Upper lobe of left lung (tissue), 6 donors: ENCODE measurements around the gene TGM6. TPM values are rescaled to one million over a fixed set of nuclear protein-coding genes. Genes with fewer than 3 reads are reported as not detected.

Source experiments
- ATAC-seq, 2 donors: fragments of 200-7000 bp; cut with Tn5 transposase; one replicate each; pipeline ENCODE4 v1.9.1; 2022; ENCODE audit warnings: mild to moderate bottlenecking in 2 of 2, moderate library complexity in 2 of 2; ENCODE audit not compliant: low FRiP score in 2 of 2
- DNase-seq, 2 donors: peaks; one replicate each; pipeline ENCODE4 v3.0.0-alpha.2; 2019 to 2020
- H3K27ac ChIP-seq, 4 donors: fragments of 200-600 bp; sonication (generic); one replicate each; pipeline ENCODE4 v1.5.1; 2016 to 2019
- H3K27me3 ChIP-seq, 4 donors: fragments of 200-600 bp; sonication (generic); one replicate each; pipeline ENCODE4 v1.5.1; 2017 to 2019
- H3K36me3 ChIP-seq, 4 donors: fragments of 200-600 bp; sonication (generic); one replicate each; pipeline ENCODE4 v1.5.1; 2016 to 2019
- H3K4me1 ChIP-seq, 4 donors: fragments of 200-600 bp; sonication (generic); one replicate each; pipeline ENCODE4 v1.5.1; 2018 to 2019
- H3K4me3 ChIP-seq, 4 donors: fragments of 200-600 bp; sonication (generic); one replicate each; pipeline ENCODE4 v1.5.1; 2017 to 2019; ENCODE audit warnings: mild to moderate bottlenecking in 2 of 4, moderate library complexity in 1 of 4
- H3K9me3 ChIP-seq, 4 donors: fragments of 200-600 bp; sonication (generic); one replicate each; pipeline ENCODE4 v1.5.1; 2018 to 2019
- CTCF ChIP-seq, 6 experiments: fragments of 450-650 bp in 4 of 6; fragments of 200-600 bp in 2 of 6; sonication (generic) in 2 of 6; IDR thresholded peaks; one replicate each; pipeline ENCODE4 v1.5.1; 2016 to 2019; ENCODE audit warnings: antibody characterized with exemption in 6 of 6
- EP300 ChIP-seq, 4 donors: sonication (generic); formaldehyde crosslinking; IDR thresholded peaks; one replicate each; pipeline ENCODE4 v1.5.1; 2017; ENCODE audit warnings: antibody characterized with exemption in 4 of 4, control low read depth in 2 of 4
- POLR2A ChIP-seq, 4 donors: fragments of 450-650 bp; IDR thresholded peaks; one replicate each; pipeline ENCODE4 v1.5.1; 2016 to 2017; ENCODE audit warnings: antibody characterized with exemption in 4 of 4, mild to moderate bottlenecking in 2 of 4
- POLR2AphosphoS5 ChIP-seq, 2 donors: sonication (generic); formaldehyde crosslinking; IDR thresholded peaks; one replicate each; pipeline ENCODE4 v1.5.1; 2017; ENCODE audit warnings: antibody characterized with exemption in 2 of 2
- WGBS, 2 donors: methylation state at CpG; one replicate each; pipeline ENCODE4 v1.1.5; 2017 to 2018; 5-methylcytosine and 5-hydroxymethylcytosine counted together
- total RNA-seq, 6 donors: library from RNA; depleted of rRNA in 4 of 6; stranded (reverse); fragments of >200 nt in 4 of 6; gene quantifications; one replicate each; pipeline versions ENCODE4 v1.1.0 to v1.2.1, GENCODE V29; 2016 to 2021
- donor health status: DM: no; HTN: no; CAD: no; lungs with moderate emphysema.
- donor health status: DM: no; HTN: yes; CAD: no; lungs with severe emphysema.

Gene TGM6
- total RNA-seq, 6 donors from 2014 or later, result not detected

GRCh38 chr20:2470423-2471193 is 89.9 kb downstream of the TGM6 start, which contains the start of gene SNRPB:
Gene SNRPB, minus strand, starts transcription at chr20:2470789. Its CDS starts 99 bp downstream, at chr20:2470690.
- peak in 1 of 6 experiments; percentile 14 for TF ChIP-seq CTCF (IDR thresholded peaks at IDR 0.05)
- peak in 2 of 4 donors; percentile 29 to 68 for TF ChIP-seq EP300 (IDR thresholded peaks at IDR 0.05)
- TF ChIP-seq POLR2A (IDR thresholded peaks at IDR 0.05), result peak in 3 of 4 donors; percentile 83 to 97 (median 95)
- peak; percentile 94 to 98 for TF ChIP-seq POLR2AphosphoS5 (IDR thresholded peaks at IDR 0.05)
- ATAC-seq, result peak; percentile 98 to 99
- peak; percentile 93 to 98 for DNase-seq
- Histone ChIP-seq H3K4me3 (peak within 1 kb of the TSS; percentile 56 to 93 (median 76)), H3K9me3 (no peaks in the 10 kb centered on the region), H3K27ac (peak within 1 kb of the TSS; percentile 87 to 98 (median 92)), H3K27me3 (no peaks in the 10 kb centered on the region), H3K4me1 (peaks cover 13 to 34% (median 19%) of the 10 kb centered on the region in 4 donors), H3K36me3 (peaks cover 10 to 25% (median 20%) of the 10 kb centered on the region in 4 donors)
- 2% methylated on average over 25 to 40 of the region's 53 CpGs for WGBS, 2 donors

GRCh38 chr20:2473516-2473915 is 92.8 kb downstream of the TGM6 start:
- Histone ChIP-seq H3K9me3 (no peaks in the 10 kb centered on the region), H3K36me3 (no peaks in the 10 kb centered on the region), H3K27ac (no peak overlapping the region), H3K4me3 (no peak overlapping the region), H3K4me1 (peaks cover 9 to 20% (median 16%) of the 10 kb centered on the region in 4 donors), H3K27me3 (no peaks in the 10 kb centered on the region)
- DNase-seq (no peak), ATAC-seq (no peak)
- 59 to 63% methylated on average over 4 of the region's 4 CpGs for WGBS, 2 donors
- TF ChIP-seq EP300 (IDR thresholded peaks at IDR 0.05) (peak in 1 of 4 donors; percentile 26), POLR2A (IDR thresholded peaks at IDR 0.05) (no peak)

- Histone ChIP-seq H3K9me3 (no peaks in the 10 kb centered on the region), H3K36me3 (peaks cover 0 to 8% (median 4%) of the 10 kb centered on the region in 4 donors), H3K27me3 (no peaks in the 10 kb centered on the region), H3K4me3 (no peak overlapping the region), H3K27ac (no peak overlapping the region), H3K4me1 (peaks cover 0 to 3% (median 2%) of the 10 kb centered on the region in 4 donors)
- 96 to 97% methylated on average over 8 to 9 of the region's 9 CpGs for WGBS, 2 donors
- peak in 1 of 2 donors; percentile 40 for DNase-seq
- no peak for TF ChIP-seq POLR2AphosphoS5 (IDR thresholded peaks at IDR 0.05)
- TF ChIP-seq POLR2A (IDR thresholded peaks at IDR 0.05), result no peak
- TF ChIP-seq CTCF (IDR thresholded peaks at IDR 0.05), result no peak
- no peak for TF ChIP-seq EP300 (IDR thresholded peaks at IDR 0.05)
- no peak for ATAC-seq
Observed at GRCh38 chr20:2475850-2476741, 95.4 kb downstream of the TGM6 start.

- no peaks in the 10 kb centered on the region for H3K4me1 ChIP-seq
- no peak overlapping the region for H3K4me3 ChIP-seq
- ATAC-seq (no peak), DNase-seq (no peak)
- TF ChIP-seq POLR2A (IDR thresholded peaks at IDR 0.05) (no peak), EP300 (IDR thresholded peaks at IDR 0.05) (no peak), POLR2AphosphoS5 (IDR thresholded peaks at IDR 0.05) (no peak), CTCF (IDR thresholded peaks at IDR 0.05) (no peak)
- peak overlapping the region in 1 of 4 donors; percentile 58 for H3K27ac ChIP-seq
- H3K27me3 ChIP-seq, result no peaks in the 10 kb centered on the region
- H3K36me3 ChIP-seq, result peaks cover 0 to 14% (median 7%) of the 10 kb centered on the region in 4 donors
- no peaks in the 10 kb centered on the region for H3K9me3 ChIP-seq
- WGBS, 2 donors, result 71 to 75% methylated on average over 5 of the region's 5 CpGs
Observed at GRCh38 chr20:2476742-2477615, 96.3 kb downstream of the TGM6 start.
